OCI-M2 (cell line): Measurements from ENCODE around the gene SPINK5.

ENCODE experiments used
- DNase-seq: peaks from one replicate; lab custom pipeline; 2025; ENCODE audit not compliant: unreplicated experiment; lab: John Stamatoyannopoulos, UW

The SPINK5 gene

GRCh38 chr5:148091991-148092964 lies 28.5 kb downstream of the SPINK5 start:
- no peak for DNase-seq

- no peak for DNase-seq
Measured at GRCh38 chr5:148094336-148094735, 30.6 kb downstream of the SPINK5 start.

- DNase-seq, result no peak
Measured at GRCh38 chr5:148104226-148104625, 40.4 kb downstream of the SPINK5 start.

- no peak for DNase-seq
Measured at GRCh38 chr5:148107608-148108007, 43.8 kb downstream of the SPINK5 start.

- no peak for DNase-seq
Measured at GRCh38 chr5:148113243-148113642, 49.5 kb downstream of the SPINK5 start.

GRCh38 chr5:148120317-148120716 lies 56.5 kb downstream of the SPINK5 start:
- no peak for DNase-seq

- DNase-seq, result no peak
Measured at GRCh38 chr5:148125641-148126040, 61.9 kb downstream of the SPINK5 start.

GRCh38 chr5:148135091-148136048 lies 71.6 kb downstream of the SPINK5 start:
- no peak for DNase-seq

- DNase-seq, result no peak
Measured at GRCh38 chr5:148140846-148141245, 77.1 kb downstream of the SPINK5 start.

- DNase-seq, result no peak
Measured at GRCh38 chr5:148141645-148142044, 77.9 kb downstream of the SPINK5 start.

GRCh38 chr5:148145916-148146315 lies 82.1 kb downstream of the SPINK5 start:
- DNase-seq, result no peak

- DNase-seq, result no peak
Measured at GRCh38 chr5:148146487-148146886, 82.7 kb downstream of the SPINK5 start.

GRCh38 chr5:148147415-148147814 lies 83.6 kb downstream of the SPINK5 start:
- DNase-seq, result no peak

GRCh38 chr5:148151872-148152271 lies 88.1 kb downstream of the SPINK5 start:
- no peak for DNase-seq

- no peak for DNase-seq
Measured at GRCh38 chr5:148152781-148153180, 89.0 kb downstream of the SPINK5 start.

- no peak for DNase-seq
Measured at GRCh38 chr5:148156609-148157008, 92.8 kb downstream of the SPINK5 start.

- no peak for DNase-seq
Measured at GRCh38 chr5:148162038-148162437, 98.3 kb downstream of the SPINK5 start.

- DNase-seq, result no peak
Measured at GRCh38 chr5:148163345-148163744, 99.6 kb downstream of the SPINK5 start.

GRCh38 chr5:148166550-148167283 lies 102.9 kb downstream of the SPINK5 start:
- no peak for DNase-seq

GRCh38 chr5:148168246-148168645 lies 104.5 kb downstream of the SPINK5 start, which contains the start of gene SPINK14:
SPINK14 (plus strand) TSS chr5:148168546; CDS start chr5:148169733, 1,187 bp downstream.
- DNase-seq, result no peak

GRCh38 chr5:148172377-148172776 lies 108.6 kb downstream of the SPINK5 start:
- no peak for DNase-seq
